ENCODE results near the gene TRPM7. TPM values are rescaled to one million over a fixed set of nuclear protein-coding genes. Genes with fewer than 3 reads are reported as not detected.

Gene TRPM7
- polyA plus RNA-seq, 1 donor, result 34.4 TPM

GRCh38 chr15:50669611-50670010, 17.0 kb downstream of the TRPM7 start:
- H3K36me3 ChIP-seq (ENCODE audit: control insufficient read depth, insufficient read depth, low read length), result peaks cover 9% of the 10 kb centered on the region
- no peak overlapping the region for H3K27ac ChIP-seq (ENCODE audit: low read length)
- no CpG with 5 or more reads among the region's 1 CpG for WGBS (ENCODE audit: insufficient coverage, low lambda C conversion rate)
- H3K4me1 ChIP-seq (ENCODE audit: control insufficient read depth, insufficient read depth, low read length), result no peaks in the 10 kb centered on the region
- no peak for DNase-seq
- no peaks in the 10 kb centered on the region for H3K9me3 ChIP-seq (ENCODE audit: control insufficient read depth, low read depth, low read length)
- H3K27me3 ChIP-seq (ENCODE audit: control insufficient read depth, insufficient read depth, low read length), result no peaks in the 10 kb centered on the region
- H3K4me3 ChIP-seq (ENCODE audit: low read length), result no peak overlapping the region

GRCh38 chr15:50665938-50666337, 20.7 kb downstream of the TRPM7 start:
- H3K27me3 ChIP-seq (ENCODE audit: control insufficient read depth, insufficient read depth, low read length), result no peaks in the 10 kb centered on the region
- H3K36me3 ChIP-seq (ENCODE audit: control insufficient read depth, insufficient read depth, low read length), result peaks cover 20% of the 10 kb centered on the region
- H3K9me3 ChIP-seq (ENCODE audit: control insufficient read depth, low read depth, low read length), result no peaks in the 10 kb centered on the region
- H3K4me3 ChIP-seq (ENCODE audit: low read length), result no peak overlapping the region
- H3K4me1 ChIP-seq (ENCODE audit: control insufficient read depth, insufficient read depth, low read length), result no peaks in the 10 kb centered on the region
- WGBS (ENCODE audit: insufficient coverage, low lambda C conversion rate), result 100% methylated on average over 2 of the region's 5 CpGs
- no peak for DNase-seq
- H3K27ac ChIP-seq (ENCODE audit: low read length), result no peak overlapping the region

GRCh38 chr15:50655555-50655954, 31.0 kb downstream of the TRPM7 start:
- no peaks in the 10 kb centered on the region for H3K9me3 ChIP-seq (ENCODE audit: control insufficient read depth, low read depth, low read length)
- WGBS (ENCODE audit: insufficient coverage, low lambda C conversion rate), result no CpG with 5 or more reads among the region's 4 CpGs

GRCh38 chr15:50653156-50653743, 33.3 kb downstream of the TRPM7 start:
- H3K9me3 ChIP-seq (ENCODE audit: control insufficient read depth, low read depth, low read length), result no peaks in the 10 kb centered on the region
- H3K36me3 ChIP-seq (ENCODE audit: control insufficient read depth, insufficient read depth, low read length), result peaks cover 64% of the 10 kb centered on the region
- no peaks in the 10 kb centered on the region for H3K4me1 ChIP-seq (ENCODE audit: control insufficient read depth, insufficient read depth, low read length)
- H3K4me3 ChIP-seq (ENCODE audit: low read length), result no peak overlapping the region
- WGBS (ENCODE audit: insufficient coverage, low lambda C conversion rate), result 67% methylated on average over 1 of the region's 6 CpGs
- no peak overlapping the region for H3K27ac ChIP-seq (ENCODE audit: low read length)
- no peaks in the 10 kb centered on the region for H3K27me3 ChIP-seq (ENCODE audit: control insufficient read depth, insufficient read depth, low read length)
- no peak for DNase-seq

More at GRCh38 chr15:50655555-50655954, 31.0 kb downstream of the TRPM7 start:
- Histone ChIP-seq H3K27me3 (ENCODE audit: control insufficient read depth, insufficient read depth, low read length) (no peaks in the 10 kb centered on the region), H3K27ac (ENCODE audit: low read length) (no peak overlapping the region), H3K36me3 (ENCODE audit: control insufficient read depth, insufficient read depth, low read length) (peaks cover 54% of the 10 kb centered on the region), H3K4me3 (ENCODE audit: low read length) (no peak overlapping the region), H3K4me1 (ENCODE audit: control insufficient read depth, insufficient read depth, low read length) (no peaks in the 10 kb centered on the region)
- DNase-seq, result no peak

- Histone ChIP-seq H3K4me1 (ENCODE audit: control insufficient read depth, insufficient read depth, low read length) (no peaks in the 10 kb centered on the region), H3K27me3 (ENCODE audit: control insufficient read depth, insufficient read depth, low read length) (no peaks in the 10 kb centered on the region), H3K9me3 (ENCODE audit: control insufficient read depth, low read depth, low read length) (no peaks in the 10 kb centered on the region), H3K27ac (ENCODE audit: low read length) (no peak overlapping the region), H3K4me3 (ENCODE audit: low read length) (no peak overlapping the region), H3K36me3 (ENCODE audit: control insufficient read depth, insufficient read depth, low read length) (peaks cover 64% of the 10 kb centered on the region)
- 57% methylated on average over 1 of the region's 3 CpGs for WGBS (ENCODE audit: insufficient coverage, low lambda C conversion rate)
- DNase-seq, result no peak
Observed at GRCh38 chr15:50652671-50653070, 33.9 kb downstream of the TRPM7 start.

- Histone ChIP-seq H3K27me3 (ENCODE audit: control insufficient read depth, insufficient read depth, low read length) (no peaks in the 10 kb centered on the region), H3K4me3 (ENCODE audit: low read length) (no peak overlapping the region), H3K27ac (ENCODE audit: low read length) (no peak overlapping the region), H3K4me1 (ENCODE audit: control insufficient read depth, insufficient read depth, low read length) (no peaks in the 10 kb centered on the region), H3K36me3 (ENCODE audit: control insufficient read depth, insufficient read depth, low read length) (peaks cover 52% of the 10 kb centered on the region), H3K9me3 (ENCODE audit: control insufficient read depth, low read depth, low read length) (no peaks in the 10 kb centered on the region)
- no peak for DNase-seq
- 62% methylated on average over 2 of the region's 2 CpGs for WGBS (ENCODE audit: insufficient coverage, low lambda C conversion rate)
Observed at GRCh38 chr15:50641318-50641717, 45.3 kb downstream of the TRPM7 start.

- Histone ChIP-seq H3K27ac (ENCODE audit: low read length) (no peak overlapping the region), H3K4me3 (ENCODE audit: low read length) (no peak overlapping the region), H3K27me3 (ENCODE audit: control insufficient read depth, insufficient read depth, low read length) (no peaks in the 10 kb centered on the region), H3K9me3 (ENCODE audit: control insufficient read depth, low read depth, low read length) (no peaks in the 10 kb centered on the region), H3K36me3 (ENCODE audit: control insufficient read depth, insufficient read depth, low read length) (peaks cover 43% of the 10 kb centered on the region), H3K4me1 (ENCODE audit: control insufficient read depth, insufficient read depth, low read length) (no peaks in the 10 kb centered on the region)
- no CpG with 5 or more reads among the region's 9 CpGs for WGBS (ENCODE audit: insufficient coverage, low lambda C conversion rate)
- DNase-seq, result no peak
Observed at GRCh38 chr15:50636146-50636545, 50.5 kb downstream of the TRPM7 start.

GRCh38 chr15:50633653-50634052, 52.9 kb downstream of the TRPM7 start:
- H3K27me3 ChIP-seq (ENCODE audit: control insufficient read depth, insufficient read depth, low read length), result no peaks in the 10 kb centered on the region
- 100% methylated on average over 1 of the region's 3 CpGs for WGBS (ENCODE audit: insufficient coverage, low lambda C conversion rate)
- H3K27ac ChIP-seq (ENCODE audit: low read length), result no peak overlapping the region
- H3K4me3 ChIP-seq (ENCODE audit: low read length), result no peak overlapping the region
- H3K9me3 ChIP-seq (ENCODE audit: control insufficient read depth, low read depth, low read length), result no peaks in the 10 kb centered on the region
- H3K4me1 ChIP-seq (ENCODE audit: control insufficient read depth, insufficient read depth, low read length), result no peaks in the 10 kb centered on the region
- peaks cover 45% of the 10 kb centered on the region for H3K36me3 ChIP-seq (ENCODE audit: control insufficient read depth, insufficient read depth, low read length)
- DNase-seq, result no peak

GRCh38 chr15:50628421-50628820, 58.2 kb downstream of the TRPM7 start:
- no peak for DNase-seq
- WGBS (ENCODE audit: insufficient coverage, low lambda C conversion rate), result no CpG with 5 or more reads among the region's 5 CpGs
- Histone ChIP-seq H3K27ac (ENCODE audit: low read length) (no peak overlapping the region), H3K4me3 (ENCODE audit: low read length) (no peak overlapping the region), H3K27me3 (ENCODE audit: control insufficient read depth, insufficient read depth, low read length) (no peaks in the 10 kb centered on the region), H3K9me3 (ENCODE audit: control insufficient read depth, low read depth, low read length) (no peaks in the 10 kb centered on the region), H3K36me3 (ENCODE audit: control insufficient read depth, insufficient read depth, low read length) (peaks cover 42% of the 10 kb centered on the region), H3K4me1 (ENCODE audit: control insufficient read depth, insufficient read depth, low read length) (no peaks in the 10 kb centered on the region)

- Histone ChIP-seq H3K4me1 (ENCODE audit: control insufficient read depth, insufficient read depth, low read length) (no peaks in the 10 kb centered on the region), H3K4me3 (ENCODE audit: low read length) (no peak overlapping the region), H3K36me3 (ENCODE audit: control insufficient read depth, insufficient read depth, low read length) (peaks cover 39% of the 10 kb centered on the region), H3K27me3 (ENCODE audit: control insufficient read depth, insufficient read depth, low read length) (no peaks in the 10 kb centered on the region), H3K27ac (ENCODE audit: low read length) (no peak overlapping the region), H3K9me3 (ENCODE audit: control insufficient read depth, low read depth, low read length) (no peaks in the 10 kb centered on the region)
- 64% methylated on average over 4 of the region's 4 CpGs for WGBS (ENCODE audit: insufficient coverage, low lambda C conversion rate)
- no peak for DNase-seq
Observed at GRCh38 chr15:50627351-50628055, 59.1 kb downstream of the TRPM7 start.

All from large intestine (tissue), 3 donors.